Measurements from ENCODE around the gene MTA2.
A peak's percentile ranks its signal among the peaks of the same experiment; 100 is the strongest.

Gene MTA2

DNA sequence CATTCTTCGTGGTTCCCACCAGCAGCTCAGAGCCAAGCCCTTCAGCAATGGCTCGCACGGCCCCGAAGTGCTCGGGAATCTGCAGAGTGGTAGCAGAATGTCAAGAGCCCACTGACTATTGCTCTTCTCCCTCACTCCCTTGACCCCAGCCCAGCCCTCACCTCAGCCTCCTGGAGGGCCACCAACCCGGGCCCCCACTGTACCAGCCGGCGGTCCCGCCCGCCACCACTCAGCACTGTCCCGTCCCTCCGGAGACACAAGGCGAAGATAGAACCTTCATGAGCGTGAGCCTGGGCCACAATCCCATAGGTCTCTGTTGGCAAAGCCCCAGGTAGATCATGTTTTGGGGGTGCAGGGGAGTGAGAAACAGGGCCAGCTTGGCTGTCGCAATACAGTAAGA, 4.2 kb upstream of the MTA2 start:
- FAIRE-seq (no peak), DNase-seq (ENCODE audit: insufficient read length, low spot score) (no peak)
- TF ChIP-seq CTCF (IDR thresholded peaks at IDR 0.05; ENCODE audit: insufficient read depth, missing control alignments) = no peak

DNA sequence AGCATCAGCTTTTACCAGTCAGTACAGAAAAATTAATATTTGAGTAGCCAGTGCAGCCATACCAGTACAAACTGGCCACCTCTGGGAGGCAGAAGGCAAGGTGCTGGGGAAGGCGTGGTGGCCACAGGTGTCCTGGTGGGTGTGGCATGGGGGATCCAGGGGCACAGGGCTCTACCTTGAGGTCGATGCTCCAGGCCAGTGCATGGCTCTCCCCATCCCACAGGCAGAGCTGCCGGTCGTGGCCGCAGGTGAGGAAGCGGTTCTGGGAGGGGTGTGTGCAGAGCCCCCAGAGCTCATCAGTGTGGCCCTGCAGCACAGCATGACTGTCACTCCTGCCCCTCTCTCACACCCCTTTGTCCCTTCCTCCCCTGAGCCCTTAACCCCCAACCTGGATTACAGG, 3.8 kb upstream of the MTA2 start:
- FAIRE-seq = no peak
- DNase-seq (ENCODE audit: insufficient read length, low spot score) = no peak
- TF ChIP-seq CTCF (IDR thresholded peaks at IDR 0.05; ENCODE audit: insufficient read depth, missing control alignments) = no peak

DNA sequence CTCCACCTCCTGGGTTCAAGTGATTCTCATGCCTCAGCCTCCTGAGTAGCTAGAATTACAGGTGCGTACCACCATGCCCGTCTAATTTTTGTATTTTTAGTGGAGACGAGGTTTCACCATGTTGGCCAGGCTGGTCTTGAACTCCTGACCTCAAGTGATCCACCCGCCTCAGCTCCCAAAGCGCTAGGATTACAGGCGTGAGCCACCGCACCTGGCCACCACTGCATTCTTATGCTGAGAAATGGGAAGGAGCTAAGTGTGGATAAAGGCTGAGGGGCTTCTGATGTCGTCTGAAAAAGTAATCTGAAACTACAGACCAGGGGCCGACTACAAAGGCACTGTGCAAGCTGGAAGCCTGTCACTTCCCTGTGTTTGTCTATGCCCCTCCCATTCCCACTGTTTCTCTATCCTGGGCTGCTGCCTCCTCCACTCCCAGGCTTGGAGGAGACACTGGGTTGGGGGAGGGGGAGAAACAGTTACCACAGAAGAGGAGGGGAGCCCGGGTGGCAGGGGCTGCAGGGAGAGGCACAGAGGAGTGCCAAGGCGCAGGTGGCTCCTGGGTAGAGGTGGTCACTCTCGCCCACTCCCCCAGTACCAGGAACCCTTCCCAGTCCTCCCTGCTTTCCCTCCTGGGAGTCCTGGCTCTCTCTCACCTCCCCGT, 2.9 kb upstream of the MTA2 start:
- FAIRE-seq = no peak
- DNase-seq (ENCODE audit: insufficient read length, low spot score) = no peak

DNA sequence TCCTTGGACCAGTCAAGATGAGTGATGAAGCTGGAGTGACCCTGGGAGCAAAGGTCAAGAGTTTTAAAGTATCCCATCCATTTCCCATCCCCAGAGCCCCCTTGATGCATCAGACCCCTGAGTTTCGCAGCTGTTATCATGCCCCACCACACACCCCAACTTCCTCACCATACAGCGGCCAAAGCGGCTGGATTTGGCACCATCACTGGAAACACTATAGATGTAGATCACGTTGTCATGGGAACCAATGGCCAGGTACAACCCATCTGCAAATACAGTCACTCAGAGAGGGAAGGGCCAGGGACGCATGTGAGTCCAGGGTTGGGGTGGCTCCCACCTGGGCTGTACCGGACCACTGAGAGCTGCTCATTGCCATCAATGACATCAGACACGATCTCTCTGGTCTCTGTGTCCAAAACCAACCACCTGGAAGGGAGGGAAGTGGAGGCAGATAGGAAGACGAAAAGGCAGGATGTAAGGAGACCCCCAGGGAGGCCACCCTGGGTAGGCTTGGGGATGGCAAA, 2.2 kb upstream of the MTA2 start:
- DNase-seq (ENCODE audit: insufficient read length, low spot score) (no peak), FAIRE-seq (no peak)
- no peak for TF ChIP-seq CTCF (IDR thresholded peaks at IDR 0.05; ENCODE audit: insufficient read depth, missing control alignments)

More for the DNA sequence above, 2.9 kb upstream of the MTA2 start:
- TF ChIP-seq CTCF (IDR thresholded peaks at IDR 0.05; ENCODE audit: insufficient read depth, missing control alignments) = no peak

- DNase-seq (ENCODE audit: insufficient read length, low spot score) (no peak), FAIRE-seq (no peak)
- no peak for TF ChIP-seq CTCF (IDR thresholded peaks at IDR 0.05; ENCODE audit: insufficient read depth, missing control alignments)
Observed at GRCh38 chr11:62603072-62603408, 1.4 kb upstream of the MTA2 start.

DNA sequence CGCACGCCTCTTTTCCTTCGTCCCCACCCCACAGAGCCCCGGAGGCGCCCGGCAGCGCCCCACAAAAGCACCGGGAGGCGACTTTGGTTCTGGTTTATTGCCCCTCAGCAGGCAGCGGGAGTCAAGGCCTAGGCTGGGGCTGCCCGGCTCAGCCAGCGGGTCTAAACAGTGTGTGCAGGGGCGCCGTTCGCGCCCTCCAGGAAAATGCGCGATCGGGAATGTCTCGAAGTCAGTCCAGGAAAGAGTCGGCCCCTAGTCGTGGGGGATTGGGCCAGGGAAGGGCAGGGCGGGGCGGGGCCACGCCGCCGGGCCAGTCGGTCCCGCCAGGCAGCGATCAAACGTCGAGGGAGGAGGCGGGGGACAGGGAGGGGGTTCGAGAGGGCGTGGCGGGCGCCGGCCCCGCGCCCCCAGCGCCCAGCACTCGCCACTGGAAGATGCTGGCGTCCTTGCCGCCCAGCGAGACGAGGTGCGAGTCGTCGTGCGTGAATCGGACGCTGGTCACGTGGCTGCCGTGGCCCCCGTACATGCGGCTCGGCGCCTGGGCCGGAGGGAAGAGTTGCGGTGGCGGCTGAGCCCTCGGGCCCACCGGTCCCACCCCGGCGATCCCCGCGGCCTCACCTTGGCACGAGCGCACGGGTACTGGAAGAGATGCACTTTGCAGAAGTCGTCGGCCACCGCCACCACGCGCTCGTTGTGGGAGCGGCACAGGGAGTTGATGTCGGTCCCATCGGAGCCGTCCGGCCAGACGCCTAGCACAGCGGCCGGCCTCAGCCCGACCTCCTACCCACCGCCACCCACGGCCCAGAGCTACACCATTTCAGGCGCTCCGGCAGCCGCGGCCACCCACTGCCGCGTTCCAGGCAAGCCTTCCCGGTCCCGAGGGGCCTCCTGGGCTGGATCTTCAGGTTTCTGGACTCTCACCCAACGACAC, 741 bp upstream of the MTA2 start:
- DNase-seq (ENCODE audit: insufficient read length, low spot score) (peak; percentile 78), FAIRE-seq (no peak)
- no peak for TF ChIP-seq CTCF (IDR thresholded peaks at IDR 0.05; ENCODE audit: insufficient read depth, missing control alignments)

- no peak for TF ChIP-seq CTCF (IDR thresholded peaks at IDR 0.05; ENCODE audit: insufficient read depth, missing control alignments)
- no peak for FAIRE-seq
- no peak for DNase-seq (ENCODE audit: insufficient read length, low spot score)
Observed at GRCh38 chr11:62601122-62601371, 618 bp downstream of the MTA2 start.

Data from D721Med (cell line).